ENCODE results near the gene BTK.

DNA sequence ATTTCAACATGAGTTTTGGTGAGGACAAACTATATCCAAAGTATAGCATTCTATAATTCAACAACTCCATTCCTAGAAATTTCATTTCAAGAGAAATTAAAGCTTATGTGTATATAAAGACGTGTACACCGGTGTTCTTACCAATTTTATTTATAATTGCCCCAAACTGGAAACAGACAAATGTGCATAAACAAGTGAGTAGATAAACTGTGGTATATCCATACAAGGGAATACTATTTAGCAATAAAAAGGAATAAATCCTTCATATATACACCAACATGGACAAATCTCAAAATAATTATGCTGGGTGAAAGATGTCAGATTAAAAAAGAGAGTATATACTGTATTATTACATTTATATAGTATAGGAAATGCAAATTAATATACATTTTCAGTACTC lies 42.0 kb upstream of the BTK start:
- TF ChIP-seq, protein P1, sequence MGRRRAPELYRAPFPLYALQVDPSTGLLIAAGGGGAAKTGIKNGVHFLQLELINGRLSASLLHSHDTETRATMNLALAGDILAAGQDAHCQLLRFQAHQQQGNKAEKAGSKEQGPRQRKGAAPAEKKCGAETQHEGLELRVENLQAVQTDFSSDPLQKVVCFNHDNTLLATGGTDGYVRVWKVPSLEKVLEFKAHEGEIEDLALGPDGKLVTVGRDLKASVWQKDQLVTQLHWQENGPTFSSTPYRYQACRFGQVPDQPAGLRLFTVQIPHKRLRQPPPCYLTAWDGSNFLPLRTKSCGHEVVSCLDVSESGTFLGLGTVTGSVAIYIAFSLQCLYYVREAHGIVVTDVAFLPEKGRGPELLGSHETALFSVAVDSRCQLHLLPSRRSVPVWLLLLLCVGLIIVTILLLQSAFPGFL (CRISPR knock-in tag; IDR thresholded peaks at IDR 0.05), result no peak
- TF ChIP-seq, protein P2, sequence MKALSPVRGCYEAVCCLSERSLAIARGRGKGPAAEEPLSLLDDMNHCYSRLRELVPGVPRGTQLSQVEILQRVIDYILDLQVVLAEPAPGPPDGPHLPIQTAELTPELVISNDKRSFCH (CRISPR knock-in tag; IDR thresholded peaks at IDR 0.05), result no peak
- TF ChIP-seq, protein P2 (tag; IDR thresholded peaks at IDR 0.05), result no peak
- TF ChIP-seq, protein P3, sequence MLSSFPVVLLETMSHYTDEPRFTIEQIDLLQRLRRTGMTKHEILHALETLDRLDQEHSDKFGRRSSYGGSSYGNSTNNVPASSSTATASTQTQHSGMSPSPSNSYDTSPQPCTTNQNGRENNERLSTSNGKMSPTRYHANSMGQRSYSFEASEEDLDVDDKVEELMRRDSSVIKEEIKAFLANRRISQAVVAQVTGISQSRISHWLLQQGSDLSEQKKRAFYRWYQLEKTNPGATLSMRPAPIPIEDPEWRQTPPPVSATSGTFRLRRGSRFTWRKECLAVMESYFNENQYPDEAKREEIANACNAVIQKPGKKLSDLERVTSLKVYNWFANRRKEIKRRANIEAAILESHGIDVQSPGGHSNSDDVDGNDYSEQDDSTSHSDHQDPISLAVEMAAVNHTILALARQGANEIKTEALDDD (IDR thresholded peaks at IDR 0.05), result no peak
- TF ChIP-seq, protein P4, sequence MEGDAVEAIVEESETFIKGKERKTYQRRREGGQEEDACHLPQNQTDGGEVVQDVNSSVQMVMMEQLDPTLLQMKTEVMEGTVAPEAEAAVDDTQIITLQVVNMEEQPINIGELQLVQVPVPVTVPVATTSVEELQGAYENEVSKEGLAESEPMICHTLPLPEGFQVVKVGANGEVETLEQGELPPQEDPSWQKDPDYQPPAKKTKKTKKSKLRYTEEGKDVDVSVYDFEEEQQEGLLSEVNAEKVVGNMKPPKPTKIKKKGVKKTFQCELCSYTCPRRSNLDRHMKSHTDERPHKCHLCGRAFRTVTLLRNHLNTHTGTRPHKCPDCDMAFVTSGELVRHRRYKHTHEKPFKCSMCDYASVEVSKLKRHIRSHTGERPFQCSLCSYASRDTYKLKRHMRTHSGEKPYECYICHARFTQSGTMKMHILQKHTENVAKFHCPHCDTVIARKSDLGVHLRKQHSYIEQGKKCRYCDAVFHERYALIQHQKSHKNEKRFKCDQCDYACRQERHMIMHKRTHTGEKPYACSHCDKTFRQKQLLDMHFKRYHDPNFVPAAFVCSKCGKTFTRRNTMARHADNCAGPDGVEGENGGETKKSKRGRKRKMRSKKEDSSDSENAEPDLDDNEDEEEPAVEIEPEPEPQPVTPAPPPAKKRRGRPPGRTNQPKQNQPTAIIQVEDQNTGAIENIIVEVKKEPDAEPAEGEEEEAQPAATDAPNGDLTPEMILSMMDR (IDR thresholded peaks at IDR 0.05 in 2 of 3, conservative IDR thresholded peaks at IDR 0.05 in 1 of 3; ENCODE audit: insufficient read depth in 2 of 3, low read depth in 1 of 3, low read length in 3 of 3), result no peak
- no peak for TF ChIP-seq ZNF584 (CRISPR knock-in tag; IDR thresholded peaks at IDR 0.05; ENCODE audit: low read depth)
- no peak for TF ChIP-seq ZNF324 (CRISPR knock-in tag; IDR thresholded peaks at IDR 0.05)
- TF ChIP-seq ELF4 (CRISPR knock-in tag; IDR thresholded peaks at IDR 0.05), result no peak
- TF ChIP-seq POLR2B (IDR thresholded peaks at IDR 0.05; ENCODE audit: low read depth, partially characterized antibody), result no peak
- no peak for TF ChIP-seq ZNF347 (CRISPR knock-in tag; IDR thresholded peaks at IDR 0.05; ENCODE audit: low read depth)
- TF ChIP-seq, protein P5, sequence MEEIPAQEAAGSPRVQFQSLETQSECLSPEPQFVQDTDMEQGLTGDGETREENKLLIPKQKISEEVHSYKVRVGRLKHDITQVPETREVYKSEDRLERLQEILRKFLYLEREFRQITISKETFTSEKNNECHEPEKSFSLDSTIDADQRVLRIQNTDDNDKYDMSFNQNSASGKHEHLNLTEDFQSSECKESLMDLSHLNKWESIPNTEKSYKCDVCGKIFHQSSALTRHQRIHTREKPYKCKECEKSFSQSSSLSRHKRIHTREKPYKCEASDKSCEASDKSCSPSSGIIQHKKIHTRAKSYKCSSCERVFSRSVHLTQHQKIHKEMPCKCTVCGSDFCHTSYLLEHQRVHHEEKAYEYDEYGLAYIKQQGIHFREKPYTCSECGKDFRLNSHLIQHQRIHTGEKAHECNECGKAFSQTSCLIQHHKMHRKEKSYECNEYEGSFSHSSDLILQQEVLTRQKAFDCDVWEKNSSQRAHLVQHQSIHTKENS (CRISPR knock-in tag; IDR thresholded peaks at IDR 0.05), result no peak
- TF ChIP-seq YY1 (IDR thresholded peaks at IDR 0.05; ENCODE audit: borderline replicate concordance in 1 of 3, control insufficient read depth in 1 of 3, extremely low read depth in 1 of 3, insufficient read depth in 3 of 3, insufficient read length in 1 of 3, insufficient replicate concordance in 2 of 3, low read depth in 1 of 3, low read length in 2 of 3), result no peak
- TF ChIP-seq MTA3 (IDR thresholded peaks at IDR 0.05; ENCODE audit: borderline replicate concordance), result no peak
- TF ChIP-seq ZNF717 (CRISPR knock-in tag; IDR thresholded peaks at IDR 0.05), result no peak
- TF ChIP-seq NR2C1 (IDR thresholded peaks at IDR 0.05), result no peak
- no peak for TF ChIP-seq NR2C1 (tag; IDR thresholded peaks at IDR 0.05)
